B cell (primary cell): ENCODE results near the gene HPGD. TPM values are rescaled to one million over a fixed set of nuclear protein-coding genes. Genes with fewer than 3 reads are reported as not detected.

Experiments used
- ATAC-seq: fragments of 200-7000 bp; cut with Tn5 transposase; one replicate; pipeline ENCODE4 v1.10.0; 2021; ENCODE audit warnings: low read depth, mild to moderate bottlenecking, moderate number of reproducible peaks, moderate library complexity
- CTCF ChIA-PET: fragments of 350-600 bp; sonication (Branson Sonifier 250); formaldehyde crosslinking; loops from one replicate; lab custom pipeline; 2021; ENCODE audit warnings: antibody characterized with exemption, inconsistent platforms; lab: Charles Lee
- POLR2A ChIA-PET: fragments of 350-600 bp; sonication (Branson Sonifier 250); formaldehyde crosslinking; loops from one replicate; lab custom pipeline; 2021; ENCODE audit warnings: antibody characterized with exemption; lab: Charles Lee
- DNase-seq: peaks from one replicate; pipeline ENCODE4 v3.0.0; 2013
- H2AFZ ChIP-seq: 2 replicates; pipeline ENCODE4 v1.6.1; 2012; ENCODE audit warnings: mild to moderate bottlenecking, low read depth, low read length; ENCODE audit not compliant: insufficient read depth, poor library complexity, severe bottlenecking
- H3K27ac ChIP-seq, 2 donors: 1 replicate in 1 of 2; 2 replicates in 1 of 2; pipeline ENCODE4 v1.5.1; 2012 to 2013; ENCODE audit warnings: low read length in 2 of 2, mild to moderate bottlenecking in 2 of 2, moderate library complexity in 1 of 2
- H3K27me3 ChIP-seq, 4 experiments: fragments of 200-600 bp in 1 of 4; sonication (generic) in 1 of 4; replicated peaks in 1 of 4; 1 replicate in 2 of 4; 2 replicates in 2 of 4; pipeline versions ENCODE4 v1.6.1 to v1.7.0; 2013 to 2016; ENCODE audit warnings: low read length in 3 of 4, mild to moderate bottlenecking in 2 of 4, mixed read lengths in 1 of 4, moderate library complexity in 1 of 4; ENCODE audit not compliant: insufficient read depth in 4 of 4, control insufficient read depth in 3 of 4; ENCODE audit errors: control extremely low read depth in 1 of 4
- H3K36me3 ChIP-seq, 2 experiments: replicated peaks in 1 of 2; 1 replicate in 1 of 2; 2 replicates in 1 of 2; pipeline versions ENCODE4 v1.6.1 to v1.7.1; 2013; ENCODE audit warnings: low read length in 1 of 2; ENCODE audit not compliant: insufficient read depth in 2 of 2, control insufficient read depth in 1 of 2; ENCODE audit errors: control extremely low read depth in 1 of 2, extremely low read depth in 1 of 2
- H3K4me1 ChIP-seq, 2 donors: fragments of 200-600 bp in 1 of 2; sonication (generic) in 1 of 2; 1 replicate in 1 of 2; 2 replicates in 1 of 2; pipeline versions ENCODE4 v1.5.1 to v1.6.1; 2013 to 2017; ENCODE audit warnings: low read length in 2 of 2; ENCODE audit not compliant: control insufficient read depth in 2 of 2, insufficient read depth in 2 of 2
- H3K4me2 ChIP-seq: replicated peaks from 2 replicates; pipeline ENCODE3; 2012; ENCODE audit warnings: mild to moderate bottlenecking, low read depth, low read length; ENCODE audit not compliant: poor library complexity, severe bottlenecking
- H3K4me3 ChIP-seq, 5 experiments: fragments of 200-600 bp in 1 of 5; sonication (generic) in 1 of 5; 1 replicate in 3 of 5; 2 replicates in 2 of 5; pipeline versions ENCODE4 v1.5.1 to v1.7.0; 2011 to 2016; ENCODE audit warnings: low read length in 4 of 5, mild to moderate bottlenecking in 4 of 5, low read depth in 2 of 5, control low read depth in 1 of 5, moderate library complexity in 1 of 5; ENCODE audit not compliant: insufficient read depth in 1 of 5; ENCODE audit errors: control extremely low read depth in 1 of 5, extremely low read depth in 1 of 5
- H3K79me2 ChIP-seq: fragments of 200-600 bp; sonication (generic); one replicate; pipeline ENCODE4 v1.6.0; 2016; ENCODE audit warnings: low read length; ENCODE audit not compliant: control insufficient read depth, insufficient read depth
- H3K9ac ChIP-seq: fragments of 200-600 bp; sonication (generic); 2 replicates; pipeline ENCODE4 v1.6.1; 2017; ENCODE audit warnings: mild to moderate bottlenecking, low read length, moderate library complexity
- H3K9me3 ChIP-seq, 3 donors: one replicate each; pipeline versions ENCODE4 v1.6.1 to v1.7.1; 2013; ENCODE audit warnings: low read length in 2 of 3; ENCODE audit not compliant: control insufficient read depth in 2 of 3, insufficient read depth in 1 of 3; ENCODE audit errors: control extremely low read depth in 1 of 3
- H4K20me1 ChIP-seq: 2 replicates; pipeline ENCODE4 v1.6.0; 2012; ENCODE audit warnings: mild to moderate bottlenecking, low read length; ENCODE audit not compliant: insufficient read depth, control insufficient read depth, poor library complexity, severe bottlenecking
- H3K27ac Mint-ChIP-seq: one replicate; pipeline ENCODE4 v1.8.0; 2021; ENCODE audit warnings: mixed read lengths
- H3K27me3 Mint-ChIP-seq: one replicate; pipeline ENCODE4 v1.8.0; 2021; ENCODE audit warnings: mixed read lengths
- H3K4me1 Mint-ChIP-seq: one replicate; pipeline ENCODE4 v1.8.0; 2021; ENCODE audit warnings: mixed read lengths
- H3K4me3 Mint-ChIP-seq: one replicate; pipeline ENCODE4 v1.8.0; 2021; ENCODE audit warnings: mixed read lengths
- H3K9me3 Mint-ChIP-seq: one replicate; pipeline ENCODE4 v1.8.0; 2022; ENCODE audit warnings: mixed read lengths; ENCODE audit not compliant: insufficient read depth
- EZH2 ChIP-seq: IDR thresholded peaks from 2 replicates; pipeline ENCODE4 v1.6.1; 2012; ENCODE audit warnings: borderline replicate concordance, low read depth, mild to moderate bottlenecking, moderate library complexity, low read length; ENCODE audit not compliant: insufficient read depth, poor library complexity, severe bottlenecking
- WGBS: methylation state at CpG from one replicate; pipeline ENCODE4 v1.1.5; 2013; ENCODE audit warnings: missing lambda C conversion rate; ENCODE audit not compliant: insufficient coverage; 5-methylcytosine and 5-hydroxymethylcytosine counted together
- intact Hi-C: fragments of 100-400 bp; cut with micrococcal nuclease; formaldehyde crosslinking; loops from one replicate; pipeline ENCODE4 v1.10.0; 2022
- polyA plus RNA-seq: library from polyadenylated mRNA; depleted of rRNA; stranded (reverse); fragments of >200 nt; gene quantifications from 2 replicates; pipeline ENCODE4 v1.2.3, GENCODE V29; 2012
- total RNA-seq, 2 donors: library from RNA; stranded (reverse); fragments of 120-200 nt in 1 of 2; gene quantifications; 1 replicate in 1 of 2; 2 replicates in 1 of 2; pipeline versions ENCODE4 v1.2.3 to v1.2.4, GENCODE V29; 2013 to 2022
- TF ChIP-seq, protein P1 (sequence below): fragments of 200-600 bp; IDR thresholded peaks from one replicate; pipeline ENCODE4 v1.8.0; 2022; ENCODE audit warnings: antibody characterized with exemption, mild to moderate bottlenecking

The HPGD gene
- total and polyA plus RNA-seq, 2 donors (not counting 1 experiment from before 2014, with no cell fraction given), result 0.67 TPM; not detected in 1

DNA sequence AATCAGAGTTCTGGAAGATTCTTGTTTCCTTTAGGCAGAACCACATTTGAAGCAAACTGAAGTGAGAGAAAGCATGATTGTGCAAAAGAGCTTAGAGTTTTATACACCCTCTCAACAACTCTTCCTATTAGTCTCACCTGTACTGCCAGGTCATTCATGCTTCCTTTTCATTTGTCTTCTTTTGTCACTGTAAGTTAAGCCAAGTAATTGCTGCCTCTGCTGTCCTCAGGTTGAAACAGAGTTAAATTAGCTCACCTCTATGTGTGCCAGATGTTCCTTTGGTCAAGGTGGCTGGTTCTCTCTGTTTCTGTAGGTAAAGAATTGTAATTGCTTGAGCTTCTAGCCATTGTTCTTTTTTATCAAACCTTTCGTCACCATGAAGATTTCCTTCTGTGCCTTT, 41.1 kb upstream of the HPGD start:
- Mint-ChIP-seq H3K9me3 (no peaks in the 10 kb centered on the region), H3K4me1 (no peaks in the 10 kb centered on the region), H3K27me3 (peaks cover 4% of the 10 kb centered on the region), H3K27ac (no peak overlapping the region), H3K4me3 (no peak overlapping the region)
- Histone ChIP-seq H3K4me3 (no peak overlapping the region), H3K9me3 (no peaks in the 10 kb centered on the region), H3K79me2 (no peaks in the 10 kb centered on the region), H2AFZ (no peak overlapping the region), H4K20me1 (no peaks in the 10 kb centered on the region), H3K4me2 (no peak overlapping the region), H3K4me1 (no peaks in the 10 kb centered on the region), H3K27me3 (no peaks in the 10 kb centered on the region), H3K9ac (no peak overlapping the region), H3K36me3 (no peaks in the 10 kb centered on the region), H3K27ac (no peak overlapping the region)
- POLR2A ChIA-PET, result no interaction called here
- no peak for ATAC-seq
- CTCF ChIA-PET, result no interaction called here
- WGBS, result 100% methylated on average over 1 of the region's 1 CpG
- TF ChIP-seq EZH2, result no peak
- TF ChIP-seq, protein P1, sequence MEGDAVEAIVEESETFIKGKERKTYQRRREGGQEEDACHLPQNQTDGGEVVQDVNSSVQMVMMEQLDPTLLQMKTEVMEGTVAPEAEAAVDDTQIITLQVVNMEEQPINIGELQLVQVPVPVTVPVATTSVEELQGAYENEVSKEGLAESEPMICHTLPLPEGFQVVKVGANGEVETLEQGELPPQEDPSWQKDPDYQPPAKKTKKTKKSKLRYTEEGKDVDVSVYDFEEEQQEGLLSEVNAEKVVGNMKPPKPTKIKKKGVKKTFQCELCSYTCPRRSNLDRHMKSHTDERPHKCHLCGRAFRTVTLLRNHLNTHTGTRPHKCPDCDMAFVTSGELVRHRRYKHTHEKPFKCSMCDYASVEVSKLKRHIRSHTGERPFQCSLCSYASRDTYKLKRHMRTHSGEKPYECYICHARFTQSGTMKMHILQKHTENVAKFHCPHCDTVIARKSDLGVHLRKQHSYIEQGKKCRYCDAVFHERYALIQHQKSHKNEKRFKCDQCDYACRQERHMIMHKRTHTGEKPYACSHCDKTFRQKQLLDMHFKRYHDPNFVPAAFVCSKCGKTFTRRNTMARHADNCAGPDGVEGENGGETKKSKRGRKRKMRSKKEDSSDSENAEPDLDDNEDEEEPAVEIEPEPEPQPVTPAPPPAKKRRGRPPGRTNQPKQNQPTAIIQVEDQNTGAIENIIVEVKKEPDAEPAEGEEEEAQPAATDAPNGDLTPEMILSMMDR, result no peak
- no peak for DNase-seq
- intact Hi-C loops, result no loop called here

DNA sequence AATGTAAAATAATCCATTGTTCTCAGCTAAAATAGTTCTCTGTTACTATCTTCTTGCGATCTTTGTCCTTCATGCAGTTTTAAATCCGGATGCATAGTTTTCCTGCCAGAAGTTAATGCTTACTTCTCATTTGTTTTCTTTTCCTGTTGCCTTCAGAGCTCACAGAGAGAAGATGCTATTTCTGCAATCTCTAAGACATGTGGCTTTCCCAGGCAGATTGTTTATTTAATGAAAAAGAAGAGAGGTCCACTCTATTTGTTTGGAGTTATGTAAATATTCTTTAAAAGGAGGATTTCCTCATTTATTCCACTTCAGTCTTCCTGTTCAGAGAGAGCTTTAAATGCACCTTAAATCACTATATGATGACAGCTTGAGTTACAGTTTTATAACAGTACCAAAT, 39.3 kb upstream of the HPGD start:
- no peaks in the 10 kb centered on the region for H3K4me1 ChIP-seq
- Mint-ChIP-seq H3K27me3 (peaks cover 4% of the 10 kb centered on the region), H3K4me1 (no peaks in the 10 kb centered on the region), H3K4me3 (no peak overlapping the region), H3K27ac (no peak overlapping the region), H3K9me3 (no peaks in the 10 kb centered on the region)
- TF ChIP-seq, protein P1, result no peak
- TF ChIP-seq EZH2, result no peak
- H3K4me2 ChIP-seq, result no peak overlapping the region
- no peak overlapping the region for H3K4me3 ChIP-seq
- no peaks in the 10 kb centered on the region for H4K20me1 ChIP-seq
- H2AFZ ChIP-seq, result no peak overlapping the region
- ChIA-PET POLR2A (no interaction called here), CTCF (no interaction called here)
- no peaks in the 10 kb centered on the region for H3K27me3 ChIP-seq
- H3K27ac ChIP-seq, result no peak overlapping the region
- H3K9me3 ChIP-seq, result no peaks in the 10 kb centered on the region
- no peak for DNase-seq
- intact Hi-C loops, result no loop called here
- no peaks in the 10 kb centered on the region for H3K79me2 ChIP-seq
- ATAC-seq, result no peak
- no peaks in the 10 kb centered on the region for H3K36me3 ChIP-seq
- WGBS, result 40% methylated on average over 1 of the region's 2 CpGs
- no peak overlapping the region for H3K9ac ChIP-seq
